ENCODE data around the gene LGI2.
"Not testable (repeated sequence)": the region's sequence is repeated elsewhere in the genome, so short reads cannot be mapped to it uniquely, and the experiment has no call there.

LGI2 gene

DNA sequence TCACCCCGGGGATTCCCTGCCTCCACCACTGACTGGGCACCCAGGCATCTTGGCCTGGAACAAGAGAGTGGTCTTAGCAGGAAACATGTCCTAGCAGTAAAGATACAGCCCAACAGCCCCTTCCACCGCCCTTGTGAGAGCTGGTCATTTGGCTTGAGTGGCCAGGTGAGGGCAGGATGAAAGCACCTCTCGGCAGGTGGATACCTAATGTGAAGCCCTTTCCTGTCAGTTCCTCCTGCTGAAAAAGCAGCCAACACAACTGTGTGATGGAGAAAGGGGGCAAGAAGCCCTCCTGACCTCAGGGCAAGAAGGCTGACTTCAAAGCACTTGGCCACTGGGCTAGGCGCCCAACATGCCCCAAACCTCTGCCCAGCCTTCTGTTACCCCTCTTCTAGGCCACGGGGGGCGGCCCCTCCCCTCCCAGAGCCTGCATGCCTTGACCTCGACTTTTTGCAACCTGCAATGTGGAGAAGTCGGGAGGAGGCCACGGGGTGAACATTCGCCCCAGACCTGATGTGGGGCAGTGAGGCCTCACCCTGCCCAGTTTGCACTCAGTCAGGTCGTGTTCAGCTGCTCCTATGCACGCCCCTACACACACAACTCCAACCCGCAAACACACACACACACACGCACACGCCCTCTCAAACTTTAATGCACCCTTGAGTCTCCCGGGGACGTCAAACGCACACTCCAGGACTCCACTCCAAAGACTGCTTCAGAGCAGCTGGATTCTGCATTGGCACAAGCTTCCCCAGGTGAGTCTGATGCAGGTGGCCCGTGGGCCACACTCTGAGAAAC lies 1.1 kb downstream of the LGI2 start:
- no peak for TF ChIP-seq CTCF (IDR thresholded peaks at IDR 0.05; ENCODE audit: low read depth, low read length)
- no peak for DNase-seq (ENCODE audit: low read depth in 2 of 2)
- H3K4me3 ChIP-seq (replicated peaks in 1 of 2; ENCODE audit: low read depth in 2 of 2, low read length in 2 of 2): no peak overlapping the region

DNA sequence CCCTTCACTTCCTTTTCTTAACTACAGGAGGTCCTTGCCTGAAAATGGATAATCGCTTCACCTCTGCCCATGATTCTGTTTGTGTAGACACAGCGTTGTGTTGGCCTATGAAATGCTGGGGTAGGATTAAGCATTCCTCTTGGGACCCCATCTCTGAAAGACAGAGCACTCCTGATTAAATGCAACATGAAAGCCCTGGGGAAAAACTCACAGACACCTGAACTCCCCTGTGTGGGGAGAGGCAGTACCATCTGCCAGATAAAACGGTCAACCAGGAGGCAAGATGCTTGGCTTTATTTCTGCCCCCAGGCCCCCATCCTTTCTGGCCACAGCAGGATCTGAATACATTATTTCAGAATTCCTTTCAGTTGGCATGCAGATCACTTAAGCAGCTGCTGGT lies 1.9 kb downstream of the LGI2 start:
- H3K4me3 ChIP-seq (replicated peaks in 1 of 2; ENCODE audit: low read depth in 2 of 2, low read length in 2 of 2): no peak overlapping the region
- no peak for TF ChIP-seq CTCF (IDR thresholded peaks at IDR 0.05; ENCODE audit: low read depth, low read length)
- no peak for DNase-seq (ENCODE audit: low read depth in 2 of 2)

DNA sequence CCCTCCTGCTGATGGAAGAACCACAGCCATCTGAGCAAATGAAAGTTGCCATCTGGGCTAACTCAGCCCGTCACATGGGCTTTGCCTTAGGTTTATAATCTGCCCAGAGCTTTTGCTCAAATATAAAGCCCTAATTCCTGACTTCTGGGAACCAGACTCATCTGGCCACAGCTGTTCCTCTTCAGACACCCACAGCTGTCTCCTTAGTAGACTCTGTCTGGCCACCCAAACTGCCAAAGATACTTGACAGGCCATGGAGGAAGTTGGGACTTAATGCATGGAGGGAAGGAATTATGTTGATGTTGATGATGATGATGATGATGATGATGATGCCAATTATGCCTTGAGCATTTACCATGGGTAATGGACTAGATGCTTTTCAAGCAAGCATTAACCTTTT lies 8.0 kb downstream of the LGI2 start:
- no peak for TF ChIP-seq CTCF (IDR thresholded peaks at IDR 0.05; ENCODE audit: low read depth, low read length)
- H3K4me3 ChIP-seq (replicated peaks in 1 of 2; ENCODE audit: low read depth in 2 of 2, low read length in 2 of 2): no peak overlapping the region
- DNase-seq (ENCODE audit: low read depth in 2 of 2): no peak

DNA sequence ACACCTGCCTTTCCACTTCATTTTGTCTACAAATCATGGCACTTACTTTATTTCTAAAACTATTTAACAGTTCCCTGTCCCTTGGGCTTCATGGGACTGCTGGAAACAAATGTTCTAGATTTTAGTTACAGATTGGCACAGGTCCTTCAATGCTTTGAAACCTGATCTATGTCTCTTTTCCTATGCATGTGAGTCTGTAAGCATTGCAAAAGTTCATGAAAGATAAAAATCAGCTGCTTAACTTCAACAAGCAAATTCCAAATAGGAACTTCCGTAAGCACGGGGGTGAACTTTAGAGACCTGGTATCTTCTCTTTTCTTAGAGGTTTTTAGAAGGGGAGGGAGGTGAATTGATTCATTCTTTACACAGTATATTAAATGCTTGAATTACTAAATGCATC lies 9.5 kb downstream of the LGI2 start:
- TF ChIP-seq CTCF (IDR thresholded peaks at IDR 0.05; ENCODE audit: low read depth, low read length): no peak
- no peak overlapping the region for H3K4me3 ChIP-seq (replicated peaks in 1 of 2; ENCODE audit: low read depth in 2 of 2, low read length in 2 of 2)
- no peak for DNase-seq (ENCODE audit: low read depth in 2 of 2)

- H3K4me3 ChIP-seq (replicated peaks in 1 of 2; ENCODE audit: low read depth in 2 of 2, low read length in 2 of 2): no peak overlapping the region
- peak; percentile 28 to 76 for DNase-seq (ENCODE audit: low read depth in 2 of 2)
- TF ChIP-seq CTCF (IDR thresholded peaks at IDR 0.05; ENCODE audit: low read depth, low read length): no peak
Observed at GRCh38 chr4:25020236-25020635, 10.5 kb downstream of the LGI2 start.

DNA sequence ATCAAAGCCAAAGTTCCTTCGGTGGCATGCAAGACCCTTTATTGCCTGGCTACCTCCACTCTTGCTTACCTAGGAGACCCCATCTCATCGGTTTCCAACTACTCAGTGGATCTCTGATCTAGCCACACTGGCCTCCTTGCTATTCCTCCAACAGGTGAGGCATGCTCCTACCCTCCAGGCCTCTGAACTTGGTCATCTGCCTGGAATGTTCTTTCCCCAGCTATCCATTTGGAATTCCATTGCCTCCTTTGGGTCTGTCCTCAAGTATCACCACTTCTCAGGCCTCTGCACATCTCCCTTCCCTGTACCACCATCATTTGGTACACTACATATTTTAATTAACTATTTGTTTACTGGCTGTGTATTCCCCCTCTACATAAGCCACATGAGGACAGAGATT lies 11.2 kb downstream of the LGI2 start:
- no peak for TF ChIP-seq CTCF (IDR thresholded peaks at IDR 0.05; ENCODE audit: low read depth, low read length)
- no peak overlapping the region for H3K4me3 ChIP-seq (replicated peaks in 1 of 2; ENCODE audit: low read depth in 2 of 2, low read length in 2 of 2)
- no peak for DNase-seq (ENCODE audit: low read depth in 2 of 2)

- no peak overlapping the region for H3K4me3 ChIP-seq (replicated peaks in 1 of 2; ENCODE audit: low read depth in 2 of 2, low read length in 2 of 2)
- no peak for DNase-seq (ENCODE audit: low read depth in 2 of 2)
- no peak for TF ChIP-seq CTCF (IDR thresholded peaks at IDR 0.05; ENCODE audit: low read depth, low read length)
Observed at GRCh38 chr4:25015012-25015411, 15.7 kb downstream of the LGI2 start.

- DNase-seq (ENCODE audit: low read depth in 2 of 2); H3K4me3 ChIP-seq (replicated peaks in 1 of 2; ENCODE audit: low read depth in 2 of 2, low read length in 2 of 2): not testable (repeated sequence)
Observed at GRCh38 chr4:25014662-25014983, 16.1 kb downstream of the LGI2 start.

Measured in cardiac fibroblast (primary cell).